Gastrocnemius medialis (tissue), 4 donors: ENCODE results near the gene TAF11. TPM values are rescaled to one million over a fixed set of nuclear protein-coding genes. Genes with fewer than 3 reads are reported as not detected.

Source experiments
- ATAC-seq, 2 donors: fragments of 150-250 bp; one replicate each; pipeline ENCODE4 v1.9.1; 2016
- DNase-seq, 2 donors: peaks; one replicate each; pipeline ENCODE4 v3.0.0-alpha.2; 2019
- H3K27ac ChIP-seq, 4 donors: fragments of 200-600 bp; sonication (generic); 1 replicate in 1 of 4; 2 replicates in 3 of 4; pipeline ENCODE4 v1.5.1; 2016 to 2018; ENCODE audit warnings: mild to moderate bottlenecking in 2 of 4, moderate library complexity in 1 of 4
- H3K27me3 ChIP-seq, 3 donors: fragments of 200-600 bp; sonication (generic) in 2 of 3; 1 replicate in 1 of 3; 2 replicates in 2 of 3; pipeline versions ENCODE4 v1.5.1 to v1.6.0; 2016 to 2019; ENCODE audit warnings: mild to moderate bottlenecking in 1 of 3, moderate library complexity in 1 of 3
- H3K36me3 ChIP-seq, 2 donors: fragments of 200-600 bp; sonication (generic) in 1 of 2; one replicate each; pipeline ENCODE4 v1.5.1; 2017 to 2018
- H3K4me1 ChIP-seq, 2 donors: fragments of 200-600 bp; sonication (generic) in 1 of 2; one replicate each; pipeline ENCODE4 v1.5.1; 2016 to 2017; ENCODE audit warnings: mild to moderate bottlenecking in 2 of 2
- H3K4me3 ChIP-seq, 4 donors: fragments of 200-600 bp; sonication (generic) in 3 of 4; 1 replicate in 1 of 4; 2 replicates in 3 of 4; pipeline ENCODE4 v1.5.1; 2016 to 2019; ENCODE audit warnings: mild to moderate bottlenecking in 2 of 4
- H3K9me3 ChIP-seq, 3 donors: fragments of 200-600 bp; sonication (generic) in 2 of 3; 1 replicate in 1 of 3; 2 replicates in 2 of 3; pipeline ENCODE4 v1.5.1; 2016 to 2019
- CTCF ChIP-seq, 5 experiments: fragments of 450-650 bp in 3 of 5; fragments of 200-600 bp in 2 of 5; sonication (generic) in 2 of 5; IDR thresholded peaks in 4 of 5; conservative IDR thresholded peaks in 1 of 5; 1 replicate in 4 of 5; 2 replicates in 1 of 5; pipeline ENCODE4 v1.5.1; 2016 to 2019; ENCODE audit warnings: antibody characterized with exemption in 5 of 5, mild to moderate bottlenecking in 3 of 5, moderate library complexity in 3 of 5
- POLR2A ChIP-seq, 2 donors: fragments of 450-650 bp; IDR thresholded peaks; one replicate each; pipeline ENCODE4 v1.6.1; 2017; ENCODE audit warnings: antibody characterized with exemption in 2 of 2, mild to moderate bottlenecking in 2 of 2, moderate library complexity in 2 of 2
- in situ Hi-C, 4 donors: fragments of 200-750 bp; cut with MboI; loops; one replicate each; pipeline versions ENCODE4 v1.15.0 to v1.8.0; 2017; ENCODE audit warnings: low sequenced_read_pairs in 4 of 4
- intact Hi-C: fragments of 100-400 bp; cut with DNase I; formaldehyde crosslinking; loops from one replicate; pipeline ENCODE4 v1.15.1; 2023; ENCODE audit warnings: low total_unique reads
- total RNA-seq, 4 donors: library from RNA; depleted of rRNA; stranded (reverse); fragments of >200 nt; gene quantifications; one replicate each; pipeline versions ENCODE4 v1.1.0 to v1.2.3, GENCODE V29; 2016

Gene TAF11
- total RNA-seq, 4 donors from 2014 or later, result 23.2 to 32.6 (median 24.0) TPM

- Histone ChIP-seq H3K4me1 (peaks cover 11 to 23% of the 10 kb centered on the region in 2 donors), H3K27me3 (no peaks in the 10 kb centered on the region), H3K4me3 (no peak overlapping the region), H3K27ac (peak overlapping the region; percentile 55 to 79 (median 73)), H3K9me3 (no peaks in the 10 kb centered on the region), H3K36me3 (peaks cover 0 to 32% of the 10 kb centered on the region in 2 donors)
- no peak for DNase-seq
- TF ChIP-seq CTCF (IDR thresholded peaks at IDR 0.05 in 4 of 5, conservative IDR thresholded peaks at IDR 0.05 in 1 of 5), result no peak
- TF ChIP-seq POLR2A (IDR thresholded peaks at IDR 0.05), result no peak
- in situ Hi-C loops, result no loop called here
- intact Hi-C loops, result no loop called here
- ATAC-seq, result no peak
Observed at GRCh38 chr6:34864007-34864406, 23.8 kb downstream of the TAF11 start.

GRCh38 chr6:34860776-34861175 lies 27.1 kb downstream of the TAF11 start:
- ATAC-seq (no peak), DNase-seq (no peak)
- H3K36me3 ChIP-seq, result peaks cover 2 to 59% of the 10 kb centered on the region in 2 donors
- no peaks in the 10 kb centered on the region for H3K27me3 ChIP-seq
- peaks cover 11 to 19% of the 10 kb centered on the region in 2 donors for H3K4me1 ChIP-seq
- intact Hi-C loops (no loop called here), in situ Hi-C loops (no loop called here)
- H3K27ac ChIP-seq, result no peak overlapping the region
- H3K9me3 ChIP-seq, result no peaks in the 10 kb centered on the region
- H3K4me3 ChIP-seq, result no peak overlapping the region
- no peak for TF ChIP-seq POLR2A (IDR thresholded peaks at IDR 0.05)
- TF ChIP-seq CTCF (IDR thresholded peaks at IDR 0.05 in 4 of 5, conservative IDR thresholded peaks at IDR 0.05 in 1 of 5), result no peak

DNA sequence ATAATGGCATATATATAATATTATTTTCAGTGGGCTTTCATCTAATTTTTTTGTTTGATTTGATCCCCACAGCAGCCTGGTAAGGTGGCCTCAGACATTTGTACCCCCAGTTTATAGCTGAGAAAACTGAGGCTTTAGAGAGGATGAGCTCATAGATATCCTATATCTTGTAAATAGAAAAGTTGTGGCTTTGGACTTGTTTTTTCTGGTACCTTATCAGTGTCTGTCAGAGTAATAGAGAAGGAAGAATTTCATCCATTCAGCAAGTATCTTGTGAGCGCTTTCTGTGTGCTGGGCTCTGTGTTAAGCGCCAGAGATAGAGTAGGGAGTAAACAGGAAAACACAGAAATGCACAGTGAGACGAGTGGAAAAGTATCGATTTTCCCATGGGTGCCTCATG lies 27.9 kb downstream of the TAF11 start:
- Histone ChIP-seq H3K27me3 (no peaks in the 10 kb centered on the region), H3K4me1 (peaks cover 5 to 11% of the 10 kb centered on the region in 2 donors), H3K27ac (no peak overlapping the region), H3K36me3 (peaks cover 2 to 65% of the 10 kb centered on the region in 2 donors), H3K9me3 (no peaks in the 10 kb centered on the region), H3K4me3 (no peak overlapping the region)
- DNase-seq (no peak), ATAC-seq (no peak)
- intact Hi-C loops (no loop called here), in situ Hi-C loops (no loop called here)
- TF ChIP-seq POLR2A (IDR thresholded peaks at IDR 0.05) (no peak), CTCF (IDR thresholded peaks at IDR 0.05 in 4 of 5, conservative IDR thresholded peaks at IDR 0.05 in 1 of 5) (no peak)

- peaks cover 2 to 65% of the 10 kb centered on the region in 2 donors for H3K36me3 ChIP-seq
- no peak overlapping the region for H3K4me3 ChIP-seq
- H3K27me3 ChIP-seq, result no peaks in the 10 kb centered on the region
- TF ChIP-seq CTCF (IDR thresholded peaks at IDR 0.05 in 4 of 5, conservative IDR thresholded peaks at IDR 0.05 in 1 of 5) (no peak), POLR2A (IDR thresholded peaks at IDR 0.05) (no peak)
- intact Hi-C loops (no loop called here), in situ Hi-C loops (no loop called here)
- H3K9me3 ChIP-seq, result no peaks in the 10 kb centered on the region
- ATAC-seq (no peak), DNase-seq (no peak)
- H3K4me1 ChIP-seq, result no peaks in the 10 kb centered on the region
- H3K27ac ChIP-seq, result no peak overlapping the region
Observed at GRCh38 chr6:34858681-34859080, 29.2 kb downstream of the TAF11 start.

DNA sequence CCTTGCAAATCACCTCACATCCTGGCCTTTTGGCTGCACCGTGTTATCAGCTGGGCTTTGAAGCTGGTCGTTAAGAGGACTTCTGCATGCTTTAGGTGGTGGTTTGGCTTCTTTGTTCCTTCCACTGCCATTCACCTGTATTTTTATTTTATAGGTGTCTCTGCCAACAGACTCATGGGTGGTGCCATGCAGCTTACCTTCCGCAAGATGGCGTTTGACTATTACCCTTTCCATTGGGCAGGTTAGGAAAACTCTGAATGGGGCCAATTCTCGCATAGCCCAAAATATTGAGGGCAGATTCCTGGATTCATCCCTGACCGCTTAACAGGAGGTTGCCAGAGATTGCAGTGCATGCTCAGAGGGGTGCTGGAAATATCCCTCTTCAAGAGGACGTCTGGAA lies 32.4 kb downstream of the TAF11 start:
- TF ChIP-seq POLR2A (IDR thresholded peaks at IDR 0.05) (no peak), CTCF (IDR thresholded peaks at IDR 0.05 in 4 of 5, conservative IDR thresholded peaks at IDR 0.05 in 1 of 5) (no peak)
- Histone ChIP-seq H3K4me3 (no peak overlapping the region), H3K9me3 (no peaks in the 10 kb centered on the region), H3K27me3 (no peaks in the 10 kb centered on the region), H3K36me3 (peaks cover 2 to 49% of the 10 kb centered on the region in 2 donors), H3K27ac (no peak overlapping the region), H3K4me1 (peaks cover 4 to 8% of the 10 kb centered on the region in 2 donors)
- intact Hi-C loops (no loop called here), in situ Hi-C loops (no loop called here)
- ATAC-seq (no peak), DNase-seq (no peak)
